ENCODE results near the gene SEMA3C.

DNA sequence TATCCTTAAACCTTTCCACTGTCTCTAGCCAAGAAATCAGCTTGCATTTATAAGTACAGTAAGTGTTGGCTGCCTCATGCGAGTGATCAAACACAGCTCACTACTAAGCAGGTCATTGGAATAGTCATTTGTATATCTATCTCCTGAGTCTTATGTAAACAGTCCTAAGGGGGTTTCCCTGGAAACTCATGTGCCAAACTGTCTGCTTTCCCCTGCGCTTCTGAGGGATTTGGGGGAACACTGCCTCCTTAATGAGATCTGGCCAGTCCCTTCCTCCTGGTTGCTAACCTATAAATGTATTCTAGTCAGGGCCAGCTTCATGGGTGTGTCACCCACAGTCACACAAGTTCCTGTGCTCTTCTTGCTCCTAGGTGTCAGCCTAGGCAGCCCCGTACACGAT is 147.3 kb downstream of the SEMA3C start:
- TF ChIP-seq, protein P1, sequence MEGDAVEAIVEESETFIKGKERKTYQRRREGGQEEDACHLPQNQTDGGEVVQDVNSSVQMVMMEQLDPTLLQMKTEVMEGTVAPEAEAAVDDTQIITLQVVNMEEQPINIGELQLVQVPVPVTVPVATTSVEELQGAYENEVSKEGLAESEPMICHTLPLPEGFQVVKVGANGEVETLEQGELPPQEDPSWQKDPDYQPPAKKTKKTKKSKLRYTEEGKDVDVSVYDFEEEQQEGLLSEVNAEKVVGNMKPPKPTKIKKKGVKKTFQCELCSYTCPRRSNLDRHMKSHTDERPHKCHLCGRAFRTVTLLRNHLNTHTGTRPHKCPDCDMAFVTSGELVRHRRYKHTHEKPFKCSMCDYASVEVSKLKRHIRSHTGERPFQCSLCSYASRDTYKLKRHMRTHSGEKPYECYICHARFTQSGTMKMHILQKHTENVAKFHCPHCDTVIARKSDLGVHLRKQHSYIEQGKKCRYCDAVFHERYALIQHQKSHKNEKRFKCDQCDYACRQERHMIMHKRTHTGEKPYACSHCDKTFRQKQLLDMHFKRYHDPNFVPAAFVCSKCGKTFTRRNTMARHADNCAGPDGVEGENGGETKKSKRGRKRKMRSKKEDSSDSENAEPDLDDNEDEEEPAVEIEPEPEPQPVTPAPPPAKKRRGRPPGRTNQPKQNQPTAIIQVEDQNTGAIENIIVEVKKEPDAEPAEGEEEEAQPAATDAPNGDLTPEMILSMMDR (IDR thresholded peaks at IDR 0.05), result no peak
- no peak for TF ChIP-seq POLR2A (IDR thresholded peaks at IDR 0.05)
